ENCODE data around the gene SPIB. TPM values are rescaled to one million over a fixed set of nuclear protein-coding genes. Genes with fewer than 3 reads are reported as not detected.

The SPIB gene
- total RNA-seq, 2 donors from 2014 or later: 0.11 to 2.6 TPM

- H3K27me3 ChIP-seq (ENCODE audit: control insufficient read depth, insufficient read depth, low read length, poor library complexity, severe bottlenecking): no peaks in the 10 kb centered on the region
- Mint-ChIP-seq H3K4me3 (no peak overlapping the region), H3K36me3 (ENCODE audit: low read depth) (peaks cover 35% of the 10 kb centered on the region), H3K27ac (no peak overlapping the region), H3K9me3 (peaks cover 2% of the 10 kb centered on the region), H3K4me1 (peaks cover 14% of the 10 kb centered on the region), H3K27me3 (ENCODE audit: insufficient read depth) (no peaks in the 10 kb centered on the region)
- H3K4me1 ChIP-seq (ENCODE audit: control insufficient read depth, insufficient read depth, low read length): no peaks in the 10 kb centered on the region
- H3K9ac ChIP-seq (ENCODE audit: extremely low read depth, low read length, poor library complexity, severe bottlenecking): no peak overlapping the region
- H3K9me3 ChIP-seq (ENCODE audit: control insufficient read depth, low read length): no peaks in the 10 kb centered on the region
- DNase-seq: no peak
- no peak overlapping the region for H3K4me3 ChIP-seq (ENCODE audit: low read length)
- no peak overlapping the region for H3K27ac ChIP-seq (ENCODE audit: low read depth, low read length)
- peaks cover 37% of the 10 kb centered on the region for H3K36me3 ChIP-seq (ENCODE audit: control insufficient read depth, insufficient read depth, low read length)
- 90 to 100% methylated on average over 3 to 7 of the region's 8 CpGs for WGBS, 2 experiments (ENCODE audit: insufficient coverage in 1 of 2, insufficient read length in 1 of 2)
- TF ChIP-seq, protein P1, sequence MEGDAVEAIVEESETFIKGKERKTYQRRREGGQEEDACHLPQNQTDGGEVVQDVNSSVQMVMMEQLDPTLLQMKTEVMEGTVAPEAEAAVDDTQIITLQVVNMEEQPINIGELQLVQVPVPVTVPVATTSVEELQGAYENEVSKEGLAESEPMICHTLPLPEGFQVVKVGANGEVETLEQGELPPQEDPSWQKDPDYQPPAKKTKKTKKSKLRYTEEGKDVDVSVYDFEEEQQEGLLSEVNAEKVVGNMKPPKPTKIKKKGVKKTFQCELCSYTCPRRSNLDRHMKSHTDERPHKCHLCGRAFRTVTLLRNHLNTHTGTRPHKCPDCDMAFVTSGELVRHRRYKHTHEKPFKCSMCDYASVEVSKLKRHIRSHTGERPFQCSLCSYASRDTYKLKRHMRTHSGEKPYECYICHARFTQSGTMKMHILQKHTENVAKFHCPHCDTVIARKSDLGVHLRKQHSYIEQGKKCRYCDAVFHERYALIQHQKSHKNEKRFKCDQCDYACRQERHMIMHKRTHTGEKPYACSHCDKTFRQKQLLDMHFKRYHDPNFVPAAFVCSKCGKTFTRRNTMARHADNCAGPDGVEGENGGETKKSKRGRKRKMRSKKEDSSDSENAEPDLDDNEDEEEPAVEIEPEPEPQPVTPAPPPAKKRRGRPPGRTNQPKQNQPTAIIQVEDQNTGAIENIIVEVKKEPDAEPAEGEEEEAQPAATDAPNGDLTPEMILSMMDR (conservative IDR thresholded peaks at IDR 0.05): no peak
Measured at GRCh38 chr19:50380751-50381151, 38.0 kb upstream of the SPIB start.

- Mint-ChIP-seq H3K36me3 (ENCODE audit: low read depth) (peaks cover 37% of the 10 kb centered on the region), H3K27ac (no peak overlapping the region)
Measured at GRCh38 chr19:50381881-50382729, 36.6 kb upstream of the SPIB start.

GRCh38 chr19:50383001-50383851, 35.5 kb upstream of the SPIB start:
- H3K4me1 Mint-ChIP-seq: peaks cover 15% of the 10 kb centered on the region
- DNase-seq: no peak
- TF ChIP-seq, protein P1 (conservative IDR thresholded peaks at IDR 0.05): no peak

More at GRCh38 chr19:50381881-50382729, 36.6 kb upstream of the SPIB start:
- H3K9me3 Mint-ChIP-seq: no peaks in the 10 kb centered on the region
- TF ChIP-seq, protein P1 (conservative IDR thresholded peaks at IDR 0.05): no peak
- no peak overlapping the region for H3K4me3 Mint-ChIP-seq
- Histone ChIP-seq H3K27me3 (ENCODE audit: control insufficient read depth, insufficient read depth, low read length, poor library complexity, severe bottlenecking) (no peaks in the 10 kb centered on the region), H3K9me3 (ENCODE audit: control insufficient read depth, low read length) (no peaks in the 10 kb centered on the region), H3K4me1 (ENCODE audit: control insufficient read depth, insufficient read depth, low read length) (no peaks in the 10 kb centered on the region), H3K4me3 (ENCODE audit: low read length) (no peak overlapping the region), H3K9ac (ENCODE audit: extremely low read depth, low read length, poor library complexity, severe bottlenecking) (no peak overlapping the region), H3K27ac (ENCODE audit: low read depth, low read length) (no peak overlapping the region), H3K36me3 (ENCODE audit: control insufficient read depth, insufficient read depth, low read length) (peaks cover 37% of the 10 kb centered on the region)
- 94 to 96% methylated on average over 37 to 58 of the region's 58 CpGs for WGBS, 2 experiments (ENCODE audit: insufficient coverage in 1 of 2, insufficient read length in 1 of 2)
- H3K4me1 Mint-ChIP-seq: peaks cover 15% of the 10 kb centered on the region
- no peak for DNase-seq
- H3K27me3 Mint-ChIP-seq (ENCODE audit: insufficient read depth): no peaks in the 10 kb centered on the region

More at GRCh38 chr19:50383001-50383851, 35.5 kb upstream of the SPIB start:
- H3K27ac Mint-ChIP-seq: peak overlapping the region; percentile 98
- H3K27me3 Mint-ChIP-seq (ENCODE audit: insufficient read depth): no peaks in the 10 kb centered on the region
- H3K9ac ChIP-seq (ENCODE audit: extremely low read depth, low read length, poor library complexity, severe bottlenecking): peak overlapping the region; percentile 32
- H3K9me3 ChIP-seq (ENCODE audit: control insufficient read depth, low read length): no peaks in the 10 kb centered on the region
- H3K4me3 Mint-ChIP-seq: peak overlapping the region; percentile 90
- H3K27ac ChIP-seq (ENCODE audit: low read depth, low read length): peak overlapping the region; percentile 30
- H3K36me3 ChIP-seq (ENCODE audit: control insufficient read depth, insufficient read depth, low read length): peaks cover 34% of the 10 kb centered on the region
- WGBS, 2 experiments (ENCODE audit: insufficient coverage in 1 of 2, insufficient read length in 1 of 2): 58 to 64% methylated on average over 15 to 21 of the region's 21 CpGs
- no peaks in the 10 kb centered on the region for H3K9me3 Mint-ChIP-seq
- peaks cover 42% of the 10 kb centered on the region for H3K36me3 Mint-ChIP-seq (ENCODE audit: low read depth)
- no peaks in the 10 kb centered on the region for H3K27me3 ChIP-seq (ENCODE audit: control insufficient read depth, insufficient read depth, low read length, poor library complexity, severe bottlenecking)
- H3K4me1 ChIP-seq (ENCODE audit: control insufficient read depth, insufficient read depth, low read length): no peaks in the 10 kb centered on the region
- H3K4me3 ChIP-seq (ENCODE audit: low read length): peak overlapping the region; percentile 97
